Bone marrow (tissue), 2 donors: Measurements from ENCODE around the gene SUGP1.

ENCODE experiments used
- DNase-seq, 2 donors: peaks; one replicate each; lab custom pipeline; 2025; lab: John Stamatoyannopoulos, UW

SUGP1 gene

DNA sequence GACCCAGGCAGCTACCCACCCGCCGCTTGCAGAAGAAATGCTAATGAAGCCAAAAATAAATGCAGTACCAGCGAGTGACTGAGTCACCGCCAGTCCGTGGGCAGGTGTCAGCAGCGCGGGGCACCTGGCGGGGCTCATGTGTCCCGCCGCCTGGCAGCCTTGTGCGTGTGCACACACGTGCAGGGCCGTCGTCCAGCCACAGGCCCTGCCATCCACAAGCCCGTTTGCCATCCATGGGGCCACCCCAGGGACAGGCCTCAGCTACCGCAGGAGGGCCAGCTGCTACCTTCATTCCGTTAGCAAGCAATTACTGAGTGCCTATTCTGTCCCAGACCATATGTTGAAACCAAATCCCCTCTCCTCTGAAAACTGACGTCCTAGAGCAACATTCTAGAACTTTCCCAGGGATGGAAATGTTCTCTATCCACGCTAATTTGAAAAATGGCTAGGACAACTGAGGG lies 88.0 kb downstream of the SUGP1 start:
- no peak for DNase-seq

DNA sequence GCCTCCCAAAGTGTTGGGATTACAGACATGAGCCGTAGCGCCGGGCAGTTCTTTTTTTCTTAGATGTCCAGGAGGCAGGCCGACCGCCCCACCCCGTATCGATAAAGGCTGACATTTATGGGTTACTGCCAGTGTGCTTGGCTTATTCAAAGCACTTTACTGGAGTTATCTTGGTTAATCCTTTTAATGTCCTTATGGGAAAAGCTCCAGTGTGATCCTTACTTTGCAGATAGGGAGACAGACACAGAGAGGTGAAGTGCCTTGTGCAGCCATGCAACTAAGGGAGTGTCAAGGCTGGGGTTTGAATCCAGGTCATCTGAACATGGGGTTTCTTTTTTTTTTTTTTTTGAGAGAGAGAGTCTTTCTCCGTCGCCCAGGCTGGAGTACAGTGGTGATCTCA lies 89.3 kb downstream of the SUGP1 start:
- no peak for DNase-seq

DNA sequence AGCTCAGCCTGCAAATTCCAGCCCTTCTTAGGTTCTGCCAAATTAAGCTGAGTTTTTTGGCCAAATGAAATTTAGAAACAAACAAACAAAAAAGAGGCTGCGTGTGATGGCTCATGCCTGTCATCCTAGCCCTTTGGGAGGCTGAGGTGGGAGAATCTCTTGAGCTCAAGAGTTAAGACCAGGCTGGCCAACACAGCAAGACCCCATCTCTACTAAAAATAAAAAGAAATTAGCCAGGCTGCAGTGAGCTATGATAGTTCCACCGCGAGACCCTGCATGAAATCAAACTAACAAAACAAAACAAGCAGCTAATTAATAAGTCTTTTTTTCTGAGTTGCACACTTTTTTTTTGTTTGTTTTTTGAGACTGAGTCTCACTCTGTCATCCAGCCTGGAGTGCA lies 90.6 kb downstream of the SUGP1 start:
- no peak for DNase-seq

DNA sequence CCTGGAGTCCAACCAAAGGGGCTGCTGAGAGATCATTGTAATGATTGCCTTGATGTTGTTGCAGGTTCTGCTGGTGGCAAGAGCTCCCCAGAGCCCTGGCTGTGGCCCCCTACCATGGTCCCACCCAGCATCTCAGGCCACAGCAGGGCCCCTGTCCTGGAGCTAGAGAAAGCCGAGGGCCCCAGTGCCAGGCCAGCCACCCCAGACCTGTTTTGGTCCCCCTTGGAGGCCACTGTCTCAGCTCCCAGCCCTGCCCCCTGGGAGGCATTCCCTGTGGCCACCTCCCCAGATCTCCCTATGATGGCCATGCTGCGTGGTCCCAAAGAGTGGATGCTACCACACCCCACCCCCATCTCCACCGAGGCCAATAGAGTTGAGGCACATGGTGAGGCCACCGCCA lies 93.1 kb downstream of the SUGP1 start:
- no peak for DNase-seq

DNA sequence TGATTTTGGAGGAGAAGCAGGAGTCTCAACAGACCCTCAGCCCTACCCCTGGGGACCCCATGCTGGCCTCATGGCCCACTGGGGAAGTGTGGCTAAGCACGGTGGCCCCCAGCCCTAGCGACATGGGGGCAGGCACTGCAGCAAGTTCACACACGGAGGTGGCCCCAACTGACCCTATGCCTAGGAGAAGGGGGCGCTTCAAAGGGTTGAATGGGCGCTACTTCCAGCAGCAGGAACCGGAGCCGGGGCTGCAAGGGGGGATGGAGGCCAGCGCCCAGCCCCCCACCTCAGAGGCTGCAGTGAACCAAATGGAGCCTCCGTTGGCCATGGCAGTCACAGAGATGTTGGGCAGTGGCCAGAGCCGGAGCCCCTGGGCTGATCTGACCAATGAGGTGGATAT lies 93.6 kb downstream of the SUGP1 start:
- DNase-seq, result no peak

DNA sequence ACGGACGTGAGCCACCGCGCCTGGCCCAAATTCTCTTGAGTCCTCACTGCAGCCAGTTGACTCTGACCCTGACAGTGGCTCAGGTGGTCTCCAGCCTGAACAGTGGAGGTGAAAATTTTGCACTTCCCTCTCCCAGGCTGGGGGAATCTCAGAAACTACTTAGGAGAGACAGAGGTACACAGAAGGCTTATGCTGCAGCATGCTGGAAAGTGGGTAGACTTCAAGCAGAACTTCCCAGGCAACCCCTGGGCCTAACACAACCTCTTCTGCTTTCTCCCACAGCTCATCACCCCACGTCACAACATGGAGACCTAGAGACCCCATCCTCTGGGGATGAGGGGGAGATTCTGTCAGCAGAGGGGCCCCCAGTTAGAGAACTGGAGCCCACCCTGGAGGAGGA lies 94.1 kb downstream of the SUGP1 start:
- no peak for DNase-seq
